Loucy (cell line): ENCODE results near the gene PLAAT5.
A peak's percentile ranks its signal among the peaks of the same experiment; 100 is the strongest.

Source experiments
- H2AFZ ChIP-seq: fragments of 200-600 bp; sonication (generic); 2 replicates; pipeline ENCODE4 v1.6.0; 2016; ENCODE audit warnings: antibody characterized with exemption, mild to moderate bottlenecking, low read length, moderate library complexity
- H3F3A ChIP-seq: fragments of 200-600 bp; 2 replicates; pipeline ENCODE4 v1.6.0; 2016; ENCODE audit warnings: antibody characterized with exemption, low read depth, mild to moderate bottlenecking
- H3K27me3 ChIP-seq: fragments of 200-600 bp; sonication (generic); 2 replicates; pipeline ENCODE4 v1.6.1; 2014; ENCODE audit warnings: low read length, mild to moderate bottlenecking; ENCODE audit not compliant: insufficient read depth, poor library complexity, severe bottlenecking
- H3K36me3 ChIP-seq: fragments of 200-600 bp; sonication (generic); 2 replicates; pipeline ENCODE4 v1.6.1; 2016; ENCODE audit warnings: low read length; ENCODE audit not compliant: insufficient read depth
- H3K4me1 ChIP-seq: fragments of 200-600 bp; sonication (generic); 2 replicates; pipeline ENCODE4 v1.5.1; 2014; ENCODE audit warnings: low read length, mild to moderate bottlenecking; ENCODE audit not compliant: insufficient read depth, poor library complexity, severe bottlenecking
- H3K4me2 ChIP-seq: fragments of 200-600 bp; sonication (generic); 2 replicates; pipeline ENCODE4 v1.6.0; 2014; ENCODE audit warnings: antibody characterized with exemption, low read length, low read depth, mild to moderate bottlenecking; ENCODE audit not compliant: poor library complexity, severe bottlenecking
- H3K4me3 ChIP-seq: fragments of 200-600 bp; sonication (generic); 2 replicates; pipeline ENCODE4 v1.5.1; 2014; ENCODE audit warnings: low read length, mild to moderate bottlenecking, mixed read lengths; ENCODE audit not compliant: poor library complexity, severe bottlenecking
- H3K79me2 ChIP-seq: fragments of 200-600 bp; sonication (generic); 2 replicates; pipeline ENCODE4 v1.6.1; 2014; ENCODE audit warnings: low read length; ENCODE audit not compliant: insufficient read depth
- H3K9ac ChIP-seq: fragments of 200-600 bp; sonication (generic); 2 replicates; pipeline ENCODE4 v1.6.0; 2014; ENCODE audit warnings: mild to moderate bottlenecking, low read depth, low read length, moderate library complexity; ENCODE audit not compliant: poor library complexity, severe bottlenecking
- H3K9me2 ChIP-seq: fragments of 200-600 bp; sonication (generic); replicated peaks from 2 replicates; pipeline ENCODE4 v1.6.1; 2016; ENCODE audit warnings: low read depth, low read length, mixed read lengths
- H3K9me3 ChIP-seq: fragments of 200-600 bp; sonication (generic); 2 replicates; pipeline ENCODE4 v1.6.1; 2014; ENCODE audit warnings: mild to moderate bottlenecking, antibody characterized with exemption, low read length, low read depth; ENCODE audit not compliant: insufficient read depth
- H4K20me1 ChIP-seq: fragments of 200-600 bp; sonication (generic); 2 replicates; pipeline ENCODE4 v1.6.0; 2014; ENCODE audit warnings: antibody characterized with exemption, low read length, mild to moderate bottlenecking; ENCODE audit not compliant: insufficient read depth, poor library complexity, severe bottlenecking
- EZH2phosphoT487 ChIP-seq: fragments of 200-600 bp; IDR thresholded peaks from 2 replicates; pipeline ENCODE4 v1.6.1; 2018; ENCODE audit warnings: antibody characterized with exemption, mild to moderate bottlenecking, moderate library complexity, borderline replicate concordance
- TF ChIP-seq, protein P1 (sequence below): fragments of 200-600 bp; sonication (generic); conservative IDR thresholded peaks from 2 replicates; pipeline ENCODE4 v1.5.1; 2014; ENCODE audit warnings: mild to moderate bottlenecking, antibody characterized with exemption, low read length

Gene PLAAT5

GRCh38 chr11:63480039-63480438, 10.9 kb downstream of the PLAAT5 start:
- Histone ChIP-seq H3K27me3 (no peaks in the 10 kb centered on the region), H3F3A (no peaks in the 10 kb centered on the region), H3K9ac (no peak overlapping the region), H3K36me3 (no peaks in the 10 kb centered on the region), H3K4me2 (no peak overlapping the region), H2AFZ (no peak overlapping the region), H3K4me1 (no peaks in the 10 kb centered on the region), H4K20me1 (no peaks in the 10 kb centered on the region), H3K9me2 (no peaks in the 10 kb centered on the region), H3K79me2 (no peaks in the 10 kb centered on the region), H3K9me3 (peaks cover under 1% of the 10 kb centered on the region; the same call in 1 of the 2 replicates), H3K4me3 (no peak overlapping the region)
- TF ChIP-seq, protein P1, sequence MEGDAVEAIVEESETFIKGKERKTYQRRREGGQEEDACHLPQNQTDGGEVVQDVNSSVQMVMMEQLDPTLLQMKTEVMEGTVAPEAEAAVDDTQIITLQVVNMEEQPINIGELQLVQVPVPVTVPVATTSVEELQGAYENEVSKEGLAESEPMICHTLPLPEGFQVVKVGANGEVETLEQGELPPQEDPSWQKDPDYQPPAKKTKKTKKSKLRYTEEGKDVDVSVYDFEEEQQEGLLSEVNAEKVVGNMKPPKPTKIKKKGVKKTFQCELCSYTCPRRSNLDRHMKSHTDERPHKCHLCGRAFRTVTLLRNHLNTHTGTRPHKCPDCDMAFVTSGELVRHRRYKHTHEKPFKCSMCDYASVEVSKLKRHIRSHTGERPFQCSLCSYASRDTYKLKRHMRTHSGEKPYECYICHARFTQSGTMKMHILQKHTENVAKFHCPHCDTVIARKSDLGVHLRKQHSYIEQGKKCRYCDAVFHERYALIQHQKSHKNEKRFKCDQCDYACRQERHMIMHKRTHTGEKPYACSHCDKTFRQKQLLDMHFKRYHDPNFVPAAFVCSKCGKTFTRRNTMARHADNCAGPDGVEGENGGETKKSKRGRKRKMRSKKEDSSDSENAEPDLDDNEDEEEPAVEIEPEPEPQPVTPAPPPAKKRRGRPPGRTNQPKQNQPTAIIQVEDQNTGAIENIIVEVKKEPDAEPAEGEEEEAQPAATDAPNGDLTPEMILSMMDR, result no peak
- no peak for TF ChIP-seq EZH2phosphoT487

DNA sequence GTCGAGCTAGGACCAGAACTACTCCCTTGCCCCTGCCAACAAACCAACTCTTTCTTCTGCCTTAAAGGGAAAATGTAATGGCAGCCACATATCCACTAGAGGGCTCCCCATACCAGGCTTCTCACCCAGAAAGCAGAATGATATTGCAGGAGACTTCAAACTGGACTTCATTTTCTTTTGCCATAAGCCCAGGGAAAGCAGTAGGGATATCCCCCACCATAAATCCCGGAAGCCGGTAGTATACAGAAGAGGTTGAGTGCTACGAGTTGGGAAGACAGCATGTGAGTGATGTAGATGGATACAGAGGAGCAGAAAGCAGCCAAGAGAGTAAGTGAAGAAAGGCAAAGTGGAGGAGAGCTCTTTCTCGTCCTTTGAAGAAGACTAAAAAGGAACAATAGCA, 12.1 kb downstream of the PLAAT5 start:
- no peaks in the 10 kb centered on the region for H3K36me3 ChIP-seq
- no peak overlapping the region; the same call in 1 of the 2 replicates for H2AFZ ChIP-seq
- H3K4me3 ChIP-seq, result no peak overlapping the region
- no peaks in the 10 kb centered on the region for H3K9me3 ChIP-seq
- H4K20me1 ChIP-seq, result no peaks in the 10 kb centered on the region
- H3K27me3 ChIP-seq, result no peaks in the 10 kb centered on the region
- no peaks in the 10 kb centered on the region for H3K79me2 ChIP-seq
- H3K4me2 ChIP-seq, result peak overlapping the region; percentile 6
- no peaks in the 10 kb centered on the region for H3K4me1 ChIP-seq
- no peak for TF ChIP-seq EZH2phosphoT487
- TF ChIP-seq, protein P1, result peak; percentile 98
- no peak overlapping the region for H3K9ac ChIP-seq
- no peaks in the 10 kb centered on the region for H3F3A ChIP-seq
- no peaks in the 10 kb centered on the region for H3K9me2 ChIP-seq

- Histone ChIP-seq H3K36me3 (no peaks in the 10 kb centered on the region), H3K9ac (no peak overlapping the region), H3K9me2 (no peaks in the 10 kb centered on the region), H3K27me3 (no peaks in the 10 kb centered on the region), H3K9me3 (no peaks in the 10 kb centered on the region), H2AFZ (no peak overlapping the region), H3F3A (no peaks in the 10 kb centered on the region), H3K4me1 (no peaks in the 10 kb centered on the region), H3K79me2 (no peaks in the 10 kb centered on the region), H3K4me3 (no peak overlapping the region), H3K4me2 (no peak overlapping the region), H4K20me1 (no peaks in the 10 kb centered on the region)
- TF ChIP-seq, protein P1, result no peak
- no peak for TF ChIP-seq EZH2phosphoT487
Observed at GRCh38 chr11:63476618-63477017, 14.3 kb downstream of the PLAAT5 start.
